ENCODE data around the gene COQ7.
A peak's percentile ranks its signal among the peaks of the same experiment; 100 is the strongest.

The COQ7 gene

DNA sequence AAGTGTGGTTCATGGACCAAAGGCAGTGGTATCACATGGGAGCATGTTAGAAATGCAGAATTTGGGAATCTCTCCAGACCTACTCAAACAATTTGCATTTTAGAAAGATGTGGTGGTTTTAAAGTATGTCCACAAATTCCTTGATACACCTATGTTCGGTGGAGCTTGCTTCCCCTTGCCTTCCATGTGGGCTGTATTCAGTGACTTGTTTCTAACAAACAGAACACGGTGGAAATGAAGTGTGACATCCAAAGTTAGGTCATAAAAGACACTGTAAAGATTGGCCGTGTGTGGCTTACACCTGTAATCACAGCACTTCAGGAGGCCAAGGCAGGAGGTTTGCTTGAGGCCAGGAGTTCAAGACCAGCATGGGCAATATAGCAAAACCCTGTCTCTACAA lies 16.7 kb downstream of the COQ7 start:
- TF ChIP-seq EGR1 (IDR thresholded peaks at IDR 0.05), result no peak
- no peak for TF ChIP-seq TEAD4 (IDR thresholded peaks at IDR 0.05)
- TF ChIP-seq, protein P1, sequence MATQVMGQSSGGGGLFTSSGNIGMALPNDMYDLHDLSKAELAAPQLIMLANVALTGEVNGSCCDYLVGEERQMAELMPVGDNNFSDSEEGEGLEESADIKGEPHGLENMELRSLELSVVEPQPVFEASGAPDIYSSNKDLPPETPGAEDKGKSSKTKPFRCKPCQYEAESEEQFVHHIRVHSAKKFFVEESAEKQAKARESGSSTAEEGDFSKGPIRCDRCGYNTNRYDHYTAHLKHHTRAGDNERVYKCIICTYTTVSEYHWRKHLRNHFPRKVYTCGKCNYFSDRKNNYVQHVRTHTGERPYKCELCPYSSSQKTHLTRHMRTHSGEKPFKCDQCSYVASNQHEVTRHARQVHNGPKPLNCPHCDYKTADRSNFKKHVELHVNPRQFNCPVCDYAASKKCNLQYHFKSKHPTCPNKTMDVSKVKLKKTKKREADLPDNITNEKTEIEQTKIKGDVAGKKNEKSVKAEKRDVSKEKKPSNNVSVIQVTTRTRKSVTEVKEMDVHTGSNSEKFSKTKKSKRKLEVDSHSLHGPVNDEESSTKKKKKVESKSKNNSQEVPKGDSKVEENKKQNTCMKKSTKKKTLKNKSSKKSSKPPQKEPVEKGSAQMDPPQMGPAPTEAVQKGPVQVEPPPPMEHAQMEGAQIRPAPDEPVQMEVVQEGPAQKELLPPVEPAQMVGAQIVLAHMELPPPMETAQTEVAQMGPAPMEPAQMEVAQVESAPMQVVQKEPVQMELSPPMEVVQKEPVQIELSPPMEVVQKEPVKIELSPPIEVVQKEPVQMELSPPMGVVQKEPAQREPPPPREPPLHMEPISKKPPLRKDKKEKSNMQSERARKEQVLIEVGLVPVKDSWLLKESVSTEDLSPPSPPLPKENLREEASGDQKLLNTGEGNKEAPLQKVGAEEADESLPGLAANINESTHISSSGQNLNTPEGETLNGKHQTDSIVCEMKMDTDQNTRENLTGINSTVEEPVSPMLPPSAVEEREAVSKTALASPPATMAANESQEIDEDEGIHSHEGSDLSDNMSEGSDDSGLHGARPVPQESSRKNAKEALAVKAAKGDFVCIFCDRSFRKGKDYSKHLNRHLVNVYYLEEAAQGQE (IDR thresholded peaks at IDR 0.05; ENCODE audit: low read depth), result no peak

DNA sequence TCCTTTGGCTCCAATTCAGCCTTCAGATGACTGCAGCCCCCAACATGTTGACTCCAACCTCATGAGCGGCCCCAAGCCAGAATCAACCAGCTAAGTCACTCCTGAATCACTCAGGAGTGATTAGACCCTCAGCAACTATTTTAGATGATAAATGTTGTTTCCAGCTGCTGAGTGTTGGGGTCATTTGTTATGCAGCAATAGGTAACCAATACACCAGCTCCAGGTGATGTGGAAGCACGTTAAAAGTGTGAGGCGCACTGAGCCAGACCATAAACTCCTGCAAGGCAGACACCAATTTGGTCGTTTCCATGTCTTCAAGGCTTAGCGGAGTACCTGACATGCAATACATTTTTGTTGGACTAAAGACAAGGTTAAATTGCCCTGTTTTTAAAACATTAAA lies 17.5 kb downstream of the COQ7 start:
- TF ChIP-seq, protein P1 (IDR thresholded peaks at IDR 0.05; ENCODE audit: low read depth), result no peak
- TF ChIP-seq NFIC (IDR thresholded peaks at IDR 0.05) (no peak), CEBPB (IDR thresholded peaks at IDR 0.05) (no peak), RAD21 (IDR thresholded peaks at IDR 0.05; ENCODE audit: low read depth) (no peak), TAF1 (IDR thresholded peaks at IDR 0.05; ENCODE audit: low read depth) (no peak), EGR1 (IDR thresholded peaks at IDR 0.05) (no peak), EP300 (IDR thresholded peaks at IDR 0.05; ENCODE audit: borderline replicate concordance) (no peak), TCF12 (IDR thresholded peaks at IDR 0.05; ENCODE audit: low read depth) (no peak)
- TF ChIP-seq, protein P2, sequence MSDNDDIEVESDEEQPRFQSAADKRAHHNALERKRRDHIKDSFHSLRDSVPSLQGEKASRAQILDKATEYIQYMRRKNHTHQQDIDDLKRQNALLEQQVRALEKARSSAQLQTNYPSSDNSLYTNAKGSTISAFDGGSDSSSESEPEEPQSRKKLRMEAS (IDR thresholded peaks at IDR 0.05), result no peak
- TF ChIP-seq, protein P3, sequence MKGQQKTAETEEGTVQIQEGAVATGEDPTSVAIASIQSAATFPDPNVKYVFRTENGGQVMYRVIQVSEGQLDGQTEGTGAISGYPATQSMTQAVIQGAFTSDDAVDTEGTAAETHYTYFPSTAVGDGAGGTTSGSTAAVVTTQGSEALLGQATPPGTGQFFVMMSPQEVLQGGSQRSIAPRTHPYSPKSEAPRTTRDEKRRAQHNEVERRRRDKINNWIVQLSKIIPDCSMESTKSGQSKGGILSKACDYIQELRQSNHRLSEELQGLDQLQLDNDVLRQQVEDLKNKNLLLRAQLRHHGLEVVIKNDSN (IDR thresholded peaks at IDR 0.05), result no peak

DNA sequence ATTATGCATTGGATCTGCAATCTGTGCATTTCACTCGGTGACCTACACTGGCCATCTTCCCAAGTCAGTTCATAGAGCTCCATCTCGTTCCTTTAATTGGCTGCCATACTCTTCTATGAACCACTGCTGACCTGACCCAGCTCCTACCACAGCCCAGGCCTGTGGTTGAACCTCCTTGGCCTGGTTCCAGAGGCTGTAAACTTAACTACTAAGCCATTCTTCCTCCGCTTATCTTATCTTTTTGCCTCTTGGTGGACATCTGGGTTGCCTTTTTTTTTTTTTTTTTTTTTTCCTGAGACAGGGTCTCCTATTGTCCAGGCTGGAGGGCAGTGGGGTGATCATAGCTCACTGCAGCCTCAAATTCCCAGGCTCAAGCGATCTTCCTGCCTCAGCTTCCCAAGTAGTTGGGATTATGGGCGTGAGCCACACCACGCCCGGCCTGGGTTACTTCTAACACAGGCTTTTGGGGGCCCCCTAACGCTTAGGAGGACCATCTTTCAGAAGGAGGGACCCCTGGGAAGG lies 18.3 kb downstream of the COQ7 start:
- no peak for TF ChIP-seq CREB1 (IDR thresholded peaks at IDR 0.05; ENCODE audit: low read depth)
- 0 out of 2 replicates have a peak, but pooled peaks have one; percentile 26 for TF ChIP-seq NFIC (IDR thresholded peaks at IDR 0.05)
- TF ChIP-seq EP300 (IDR thresholded peaks at IDR 0.05; ENCODE audit: borderline replicate concordance), result no peak
- TF ChIP-seq ZBTB7A (IDR thresholded peaks at IDR 0.05; ENCODE audit: low read depth), result no peak
- TF ChIP-seq EGR1 (IDR thresholded peaks at IDR 0.05), result no peak
- TF ChIP-seq CEBPB (IDR thresholded peaks at IDR 0.05), result no peak
- TF ChIP-seq FOXM1 (IDR thresholded peaks at IDR 0.05; ENCODE audit: borderline replicate concordance, low read depth), result no peak
- TF ChIP-seq, protein P1 (IDR thresholded peaks at IDR 0.05; ENCODE audit: low read depth), result no peak
- no peak for TF ChIP-seq RAD21 (IDR thresholded peaks at IDR 0.05; ENCODE audit: low read depth)

DNA sequence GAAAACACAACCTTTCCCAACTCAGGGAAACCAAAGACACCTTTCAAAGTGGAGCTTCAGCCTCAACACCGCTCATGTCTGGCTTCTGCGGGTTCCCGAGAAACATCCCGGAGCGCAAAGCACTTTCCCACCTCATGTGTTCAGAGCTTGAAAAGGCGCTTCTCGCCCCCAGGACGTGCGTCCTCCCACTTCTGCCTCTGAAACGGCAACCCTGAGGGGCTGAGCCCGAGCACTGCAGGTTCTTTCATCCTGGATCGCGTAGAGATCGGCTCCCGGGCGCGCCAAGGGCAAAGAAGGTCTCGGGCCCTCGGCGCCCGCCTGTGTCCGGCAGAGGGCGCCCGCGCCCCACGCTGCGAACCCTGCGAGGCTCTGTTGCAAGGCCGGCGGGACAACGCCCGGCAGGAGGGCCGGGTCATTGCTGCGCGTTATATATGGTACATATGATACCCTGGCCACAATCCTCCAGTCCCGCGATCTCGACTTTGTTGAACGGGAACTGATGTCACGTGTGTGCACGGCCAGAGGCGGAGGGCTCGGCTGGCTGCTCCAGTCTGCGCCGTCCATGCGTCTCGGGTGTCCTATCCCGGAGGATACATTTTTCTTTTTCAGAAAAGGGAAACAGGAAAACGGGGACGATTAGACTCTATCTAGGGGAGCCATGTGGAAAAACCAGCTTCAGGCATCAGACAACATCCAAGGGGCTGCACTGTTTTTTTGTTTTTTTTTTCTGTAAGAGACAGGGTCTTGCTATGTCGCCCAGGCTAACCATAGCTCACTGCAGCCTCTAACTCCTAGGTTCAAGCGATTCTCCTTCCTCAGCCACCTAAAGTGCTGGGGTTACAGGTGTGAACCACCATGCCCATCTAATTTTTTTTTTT lies 19.1 kb downstream of the COQ7 start:
- TF ChIP-seq CEBPB (IDR thresholded peaks at IDR 0.05), result peak; percentile 84
- TF ChIP-seq ZBTB7A (IDR thresholded peaks at IDR 0.05; ENCODE audit: low read depth), result no peak
- TF ChIP-seq TAF1 (IDR thresholded peaks at IDR 0.05; ENCODE audit: low read depth), result peak; percentile 59; the same call in 1 of the 2 replicates
- peak; percentile 29; the same call in 1 of the 2 replicates for TF ChIP-seq NFIC (IDR thresholded peaks at IDR 0.05)
- TF ChIP-seq EP300 (IDR thresholded peaks at IDR 0.05; ENCODE audit: borderline replicate concordance), result no peak
- TF ChIP-seq YY1 (IDR thresholded peaks at IDR 0.05; ENCODE audit: low read depth), result peak; percentile 41; the same call in 1 of the 2 replicates
- peak; percentile 51; the same call in 1 of the 2 replicates for TF ChIP-seq TCF12 (IDR thresholded peaks at IDR 0.05; ENCODE audit: low read depth)
- TF ChIP-seq TEAD4 (IDR thresholded peaks at IDR 0.05), result no peak; the same call in 1 of the 2 replicates
- TF ChIP-seq, protein P2 (IDR thresholded peaks at IDR 0.05), result peak; percentile 87
- TF ChIP-seq CREB1 (IDR thresholded peaks at IDR 0.05; ENCODE audit: low read depth), result no peak
- no peak for TF ChIP-seq FOXM1 (IDR thresholded peaks at IDR 0.05; ENCODE audit: borderline replicate concordance, low read depth)
- TF ChIP-seq, protein P1 (IDR thresholded peaks at IDR 0.05; ENCODE audit: low read depth), result no peak
- peak; percentile 95 for TF ChIP-seq RAD21 (IDR thresholded peaks at IDR 0.05; ENCODE audit: low read depth)
- TF ChIP-seq, protein P3 (IDR thresholded peaks at IDR 0.05), result peak; percentile 89
- TF ChIP-seq EGR1 (IDR thresholded peaks at IDR 0.05), result no peak
